ENCODE results near the gene MZB1. TPM values are rescaled to one million over a fixed set of nuclear protein-coding genes. Genes with fewer than 3 reads are reported as not detected.
A peak's percentile ranks its signal among the peaks of the same experiment; 100 is the strongest.

MZB1 gene
- total RNA-seq: 12.9 TPM

GRCh38 chr5:139389701-139390638 is at the start of gene MZB1:
MZB1 (minus strand) TSS chr5:139389913; CDS start chr5:139389856, 57 bp downstream.
- no peak for DNase-seq (ENCODE audit: low spot score)

- peak; percentile 85 for DNase-seq (ENCODE audit: low spot score)
Observed at GRCh38 chr5:139439013-139439903, 49.5 kb upstream of the MZB1 start, which contains the start of gene DNAJC18. DNAJC18 (minus strand) TSS chr5:139439525; CDS start chr5:139439445, 80 bp downstream.

- no peak for DNase-seq (ENCODE audit: low spot score)
Observed at GRCh38 chr5:139438707-139439012, 48.9 kb upstream of the MZB1 start.

GRCh38 chr5:139435676-139436075 is 46.0 kb upstream of the MZB1 start:
- DNase-seq (ENCODE audit: low spot score): no peak

GRCh38 chr5:139431706-139432105 is 42.0 kb upstream of the MZB1 start:
- no peak for DNase-seq (ENCODE audit: low spot score)

GRCh38 chr5:139430015-139430414 is 40.3 kb upstream of the MZB1 start:
- DNase-seq (ENCODE audit: low spot score): no peak

- no peak for DNase-seq (ENCODE audit: low spot score)
Observed at GRCh38 chr5:139426203-139426885, 36.6 kb upstream of the MZB1 start.

- DNase-seq (ENCODE audit: low spot score): no peak
Observed at GRCh38 chr5:139425497-139425896, 35.8 kb upstream of the MZB1 start.

GRCh38 chr5:139422307-139422893 is 32.7 kb upstream of the MZB1 start:
- no peak for DNase-seq (ENCODE audit: low spot score)

GRCh38 chr5:139419226-139420192 is 29.8 kb upstream of the MZB1 start:
- DNase-seq (ENCODE audit: low spot score): no peak

GRCh38 chr5:139418793-139419192 is 29.1 kb upstream of the MZB1 start:
- no peak for DNase-seq (ENCODE audit: low spot score)

- DNase-seq (ENCODE audit: low spot score): no peak
Observed at GRCh38 chr5:139417214-139417613, 27.5 kb upstream of the MZB1 start.

- DNase-seq (ENCODE audit: low spot score): no peak
Observed at GRCh38 chr5:139416651-139417050, 26.9 kb upstream of the MZB1 start.

GRCh38 chr5:139415869-139416268 is 26.2 kb upstream of the MZB1 start:
- no peak for DNase-seq (ENCODE audit: low spot score)

GRCh38 chr5:139415221-139415861 is 25.6 kb upstream of the MZB1 start:
- DNase-seq (ENCODE audit: low spot score): no peak

- no peak for DNase-seq (ENCODE audit: low spot score)
Observed at GRCh38 chr5:139414581-139415130, 24.9 kb upstream of the MZB1 start.

GRCh38 chr5:139413963-139414362 is 24.2 kb upstream of the MZB1 start:
- no peak for DNase-seq (ENCODE audit: low spot score)

- no peak for DNase-seq (ENCODE audit: low spot score)
Observed at GRCh38 chr5:139413153-139413552, 23.4 kb upstream of the MZB1 start.

GRCh38 chr5:139410993-139411828 is 21.5 kb upstream of the MZB1 start:
- no peak for DNase-seq (ENCODE audit: low spot score)
